Mesenchymal stem cell (in vitro differentiated cells and primary cell): ENCODE results near the gene NPM3.

Source experiments
- DNase-seq: peaks from one replicate; pipeline ENCODE4 v3.0.0-alpha.2; 2013
- H2AFZ ChIP-seq: one replicate; pipeline ENCODE4 v1.6.1; 2013; ENCODE audit warnings: low read depth, mild to moderate bottlenecking, control low read depth, inconsistent platforms, low read length, moderate library complexity
- H2AK5ac ChIP-seq: 2 replicates; pipeline ENCODE4 v1.6.1; 2013; ENCODE audit warnings: low read length, moderate library complexity, mild to moderate bottlenecking, inconsistent platforms; ENCODE audit not compliant: severe bottlenecking
- H2BK120ac ChIP-seq: one replicate; pipeline ENCODE4 v1.6.1; 2013; ENCODE audit warnings: low read depth, mild to moderate bottlenecking, inconsistent platforms, low read length, moderate library complexity
- H2BK12ac ChIP-seq, 2 experiments: one replicate each; pipeline ENCODE4 v1.6.1; 2013; ENCODE audit warnings: inconsistent platforms in 2 of 2, low read length in 2 of 2, mild to moderate bottlenecking in 2 of 2, moderate library complexity in 2 of 2, control low read depth in 1 of 2
- H2BK15ac ChIP-seq: one replicate; pipeline ENCODE4 v1.6.1; 2013; ENCODE audit warnings: mild to moderate bottlenecking, low read depth, inconsistent platforms; ENCODE audit not compliant: poor library complexity, severe bottlenecking
- H2BK5ac ChIP-seq: 2 replicates; pipeline ENCODE4 v1.6.1; 2013; ENCODE audit warnings: low read depth, mild to moderate bottlenecking, low read length, control low read depth, inconsistent platforms; ENCODE audit not compliant: poor library complexity, severe bottlenecking
- H3K14ac ChIP-seq, 2 experiments: one replicate each; pipeline ENCODE4 v1.6.1; 2013; ENCODE audit warnings: inconsistent platforms in 2 of 2, low read length in 2 of 2, control low read depth in 1 of 2, mild to moderate bottlenecking in 1 of 2, moderate library complexity in 1 of 2
- H3K18ac ChIP-seq, 2 experiments: one replicate each; pipeline ENCODE4 v1.6.1; 2013; ENCODE audit warnings: inconsistent platforms in 2 of 2, low read length in 2 of 2, control low read depth in 1 of 2, low read depth in 1 of 2, mild to moderate bottlenecking in 1 of 2
- H3K23ac ChIP-seq, 2 experiments: one replicate each; pipeline ENCODE4 v1.6.1; 2013; ENCODE audit warnings: inconsistent platforms in 2 of 2, low read length in 2 of 2, mild to moderate bottlenecking in 2 of 2, moderate library complexity in 2 of 2, control low read depth in 1 of 2
- H3K27ac ChIP-seq: 2 replicates; pipeline ENCODE4 v1.5.1; 2013; ENCODE audit warnings: mild to moderate bottlenecking, moderate library complexity, low read length, control low read depth, inconsistent platforms; ENCODE audit not compliant: poor library complexity, severe bottlenecking
- H3K27me3 ChIP-seq, 2 experiments: 2 replicates each; pipeline versions ENCODE4 v1.6.1 to v1.7.0; 2013; ENCODE audit warnings: low read length in 2 of 2, mild to moderate bottlenecking in 2 of 2, moderate library complexity in 2 of 2, control low read depth in 1 of 2, inconsistent platforms in 1 of 2; ENCODE audit not compliant: control insufficient read depth in 1 of 2, insufficient read depth in 1 of 2
- H3K36me3 ChIP-seq, 2 experiments: 2 replicates each; pipeline versions ENCODE4 v1.6.1 to v1.7.0; 2013; ENCODE audit warnings: low read length in 2 of 2, control low read depth in 1 of 2, inconsistent platforms in 1 of 2, low read depth in 1 of 2, mild to moderate bottlenecking in 1 of 2; ENCODE audit not compliant: insufficient read depth in 2 of 2, control insufficient read depth in 1 of 2
- H3K4ac ChIP-seq, 2 experiments: one replicate each; pipeline ENCODE4 v1.6.1; 2013; ENCODE audit warnings: inconsistent platforms in 2 of 2, low read length in 2 of 2, mild to moderate bottlenecking in 2 of 2, moderate library complexity in 2 of 2, control low read depth in 1 of 2, low read depth in 1 of 2
- H3K4me1 ChIP-seq: 2 replicates; pipeline ENCODE4 v1.6.1; 2013; ENCODE audit warnings: low read depth, low read length, control low read depth; ENCODE audit not compliant: control insufficient read depth, insufficient read depth
- H3K4me2 ChIP-seq: 2 replicates; pipeline ENCODE4 v1.6.1; 2013; ENCODE audit warnings: low read length, mild to moderate bottlenecking, inconsistent platforms; ENCODE audit not compliant: poor library complexity, severe bottlenecking
- H3K4me3 ChIP-seq, 2 experiments: 2 replicates each; pipeline versions ENCODE4 v1.5.1 to v1.7.0; 2013; ENCODE audit warnings: low read length in 2 of 2, mild to moderate bottlenecking in 2 of 2, control low read depth in 1 of 2, low read depth in 1 of 2; ENCODE audit not compliant: insufficient read depth in 1 of 2
- H3K79me1 ChIP-seq: replicated peaks from 2 replicates; pipeline ENCODE4 v1.6.1; 2013; ENCODE audit warnings: mild to moderate bottlenecking, control low read depth, low read length, inconsistent platforms; ENCODE audit not compliant: poor library complexity, severe bottlenecking
- H3K9ac ChIP-seq: 2 replicates; pipeline ENCODE4 v1.7.0; 2013; ENCODE audit warnings: mild to moderate bottlenecking, low read length, moderate library complexity
- H3K9me3 ChIP-seq: 2 replicates; pipeline ENCODE4 v1.7.0; 2013; ENCODE audit warnings: mild to moderate bottlenecking, low read length; ENCODE audit not compliant: control insufficient read depth
- H4K8ac ChIP-seq: one replicate; pipeline ENCODE4 v1.6.1; 2013; ENCODE audit warnings: inconsistent platforms, mild to moderate bottlenecking, low read length, moderate library complexity
- H4K91ac ChIP-seq: one replicate; pipeline ENCODE4 v1.6.1; 2013; ENCODE audit warnings: mild to moderate bottlenecking, low read length, inconsistent platforms
- WGBS: methylation state at CpG from one replicate; pipeline ENCODE4 v1.1.7; 2013; ENCODE audit warnings: mixed read lengths; 5-methylcytosine and 5-hydroxymethylcytosine counted together

The NPM3 gene

GRCh38 chr10:101781655-101781983 lies 1.6 kb downstream of the NPM3 start:
- peaks cover 39% of the 10 kb centered on the region for H3K4me1 ChIP-seq
- no peak overlapping the region for H2BK5ac ChIP-seq
- no peak overlapping the region for H3K18ac ChIP-seq
- H3K4me3 ChIP-seq: peak overlapping the region in 1 of 2 experiments; percentile 95
- no peak for DNase-seq
- H3K23ac ChIP-seq: no peak overlapping the region
- H2AFZ ChIP-seq: no peak overlapping the region
- H3K36me3 ChIP-seq: peaks cover 31 to 35% of the 10 kb centered on the region in 2 experiments
- no peak overlapping the region for H3K14ac ChIP-seq
- no peak overlapping the region for H2AK5ac ChIP-seq
- H4K8ac ChIP-seq: peak overlapping the region; percentile 40
- no peak overlapping the region for H3K4ac ChIP-seq
- H3K9ac ChIP-seq: no peak overlapping the region
- no peak overlapping the region for H3K4me2 ChIP-seq
- 75% methylated on average over 7 of the region's 7 CpGs for WGBS
- peaks cover 21 to 32% of the 10 kb centered on the region in 2 experiments for H3K27me3 ChIP-seq
- no peak overlapping the region for H2BK120ac ChIP-seq
- no peak overlapping the region for H2BK15ac ChIP-seq
- no peak overlapping the region for H3K27ac ChIP-seq
- H2BK12ac ChIP-seq: no peak overlapping the region
- no peak overlapping the region for H4K91ac ChIP-seq
- H3K9me3 ChIP-seq: no peaks in the 10 kb centered on the region
- H3K79me1 ChIP-seq: peaks cover 15% of the 10 kb centered on the region

GRCh38 chr10:101780818-101781654 lies 2.2 kb downstream of the NPM3 start:
- Histone ChIP-seq H3K14ac (no peak overlapping the region), H3K9ac (no peak overlapping the region), H3K4ac (no peak overlapping the region), H3K27me3 (peaks cover 24 to 33% of the 10 kb centered on the region in 2 experiments), H2BK5ac (no peak overlapping the region), H3K18ac (no peak overlapping the region), H2AK5ac (no peak overlapping the region), H2BK12ac (no peak overlapping the region), H3K4me3 (no peak overlapping the region), H3K79me1 (peaks cover 15% of the 10 kb centered on the region), H2BK120ac (no peak overlapping the region), H2AFZ (no peak overlapping the region), H3K9me3 (no peaks in the 10 kb centered on the region), H4K8ac (peak overlapping the region; percentile 52), H3K23ac (no peak overlapping the region), H4K91ac (no peak overlapping the region), H3K4me1 (peaks cover 43% of the 10 kb centered on the region), H3K4me2 (no peak overlapping the region), H2BK15ac (no peak overlapping the region), H3K36me3 (peaks cover 29 to 30% of the 10 kb centered on the region in 2 experiments), H3K27ac (no peak overlapping the region)
- 43% methylated on average over 13 of the region's 14 CpGs for WGBS
- DNase-seq: peak; percentile 71

- Histone ChIP-seq H2BK15ac (no peak overlapping the region), H3K4ac (no peak overlapping the region), H3K18ac (peak overlapping the region in 1 of 2 experiments; percentile 2), H3K79me1 (peaks cover 15% of the 10 kb centered on the region), H3K14ac (no peak overlapping the region), H2BK120ac (no peak overlapping the region), H3K4me1 (peaks cover 49% of the 10 kb centered on the region), H4K91ac (no peak overlapping the region), H2AFZ (no peak overlapping the region), H3K4me2 (peak overlapping the region; percentile 20), H4K8ac (no peak overlapping the region), H3K23ac (no peak overlapping the region), H3K27ac (no peak overlapping the region), H2BK12ac (no peak overlapping the region), H2AK5ac (no peak overlapping the region), H3K36me3 (peaks cover 21 to 30% of the 10 kb centered on the region in 2 experiments), H2BK5ac (no peak overlapping the region), H3K9ac (peak overlapping the region; percentile 52), H3K9me3 (no peaks in the 10 kb centered on the region), H3K27me3 (peaks cover 27 to 35% of the 10 kb centered on the region in 2 experiments), H3K4me3 (peak overlapping the region; percentile 2 to 78)
- WGBS: 27% methylated on average over 13 of the region's 17 CpGs
- DNase-seq: no peak
Measured at GRCh38 chr10:101780187-101780817, 2.9 kb downstream of the NPM3 start.

GRCh38 chr10:101779544-101780186 lies 3.6 kb downstream of the NPM3 start:
- 2% methylated on average over 47 of the region's 51 CpGs for WGBS
- H2BK5ac ChIP-seq: no peak overlapping the region
- no peak overlapping the region for H3K4ac ChIP-seq
- H3K36me3 ChIP-seq: peaks cover 15 to 30% of the 10 kb centered on the region in 2 experiments
- H3K79me1 ChIP-seq: peaks cover 15% of the 10 kb centered on the region
- DNase-seq: peak; percentile 70
- no peak overlapping the region for H2AK5ac ChIP-seq
- H3K9ac ChIP-seq: peak overlapping the region; percentile 52
- no peak overlapping the region for H2BK120ac ChIP-seq
- H2AFZ ChIP-seq: no peak overlapping the region
- peak overlapping the region in 1 of 2 experiments; percentile 2 for H3K18ac ChIP-seq
- no peak overlapping the region for H3K14ac ChIP-seq
- H2BK12ac ChIP-seq: no peak overlapping the region
- H3K4me2 ChIP-seq: peak overlapping the region; percentile 79
- peaks cover 33 to 41% of the 10 kb centered on the region in 2 experiments for H3K27me3 ChIP-seq
- peaks cover 51% of the 10 kb centered on the region for H3K4me1 ChIP-seq
- no peak overlapping the region for H4K8ac ChIP-seq
- H3K23ac ChIP-seq: no peak overlapping the region
- H3K4me3 ChIP-seq: peak overlapping the region; percentile 21 to 78
- no peak overlapping the region for H3K27ac ChIP-seq
- H3K9me3 ChIP-seq: no peaks in the 10 kb centered on the region
- H4K91ac ChIP-seq: no peak overlapping the region
- peak overlapping the region; percentile 70 for H2BK15ac ChIP-seq
